H9 (cell line): ENCODE measurements around the gene HERC4. TPM values are rescaled to one million over a fixed set of nuclear protein-coding genes. Genes with fewer than 3 reads are reported as not detected.

Experiments
- DNase-seq: peaks from one replicate; pipeline ENCODE4 v3.0.0-alpha.2; 2017
- H2AFZ ChIP-seq: one replicate; pipeline ENCODE4 v1.6.1; 2013; ENCODE audit warnings: mild to moderate bottlenecking, low read length, control low read depth, moderate library complexity
- H2AK5ac ChIP-seq: 2 replicates; pipeline ENCODE4 v1.6.1; 2013; ENCODE audit warnings: low read length, control low read depth, mixed read lengths; ENCODE audit not compliant: insufficient read length
- H2BK120ac ChIP-seq: one replicate; pipeline ENCODE4 v1.6.1; 2013; ENCODE audit warnings: low read depth, mild to moderate bottlenecking, low read length, control low read depth, inconsistent platforms; ENCODE audit not compliant: poor library complexity, severe bottlenecking
- H2BK12ac ChIP-seq: 2 replicates; pipeline ENCODE4 v1.6.1; 2013; ENCODE audit warnings: low read length, control low read depth, mixed read lengths, low read depth; ENCODE audit not compliant: insufficient read length
- H2BK15ac ChIP-seq: 2 replicates; pipeline ENCODE4 v1.6.1; 2013; ENCODE audit warnings: low read depth, low read length, control low read depth
- H2BK20ac ChIP-seq: one replicate; pipeline ENCODE4 v1.6.1; 2013; ENCODE audit warnings: low read depth, mild to moderate bottlenecking, low read length, control low read depth, inconsistent platforms; ENCODE audit not compliant: poor library complexity, severe bottlenecking
- H2BK5ac ChIP-seq: 2 replicates; pipeline ENCODE4 v1.6.1; 2013; ENCODE audit warnings: low read length, control low read depth, mixed read lengths; ENCODE audit not compliant: insufficient read length
- H3K14ac ChIP-seq: 2 replicates; pipeline ENCODE4 v1.6.1; 2013; ENCODE audit warnings: low read length, control low read depth; ENCODE audit not compliant: insufficient read depth
- H3K18ac ChIP-seq: 2 replicates; pipeline ENCODE4 v1.6.1; 2013; ENCODE audit warnings: low read depth, mild to moderate bottlenecking, mixed read lengths, low read length, control low read depth; ENCODE audit not compliant: insufficient read length
- H3K23ac ChIP-seq: 2 replicates; pipeline ENCODE4 v1.6.1; 2013; ENCODE audit warnings: low read length, control low read depth, mixed read lengths, low read depth; ENCODE audit not compliant: insufficient read length
- H3K23me2 ChIP-seq: 2 replicates; pipeline ENCODE4 v1.6.1; 2013; ENCODE audit warnings: low read depth, mild to moderate bottlenecking, mixed read lengths, low read length, control low read depth; ENCODE audit not compliant: insufficient read length, poor library complexity, severe bottlenecking
- H3K27ac ChIP-seq: 2 replicates; pipeline ENCODE4 v1.5.1; 2013; ENCODE audit warnings: low read length, control low read depth, mixed read lengths, low read depth; ENCODE audit not compliant: insufficient read length
- H3K27me3 ChIP-seq: 2 replicates; pipeline ENCODE4 v1.6.1; 2013; ENCODE audit warnings: low read length, control low read depth, inconsistent platforms; ENCODE audit not compliant: insufficient read depth
- H3K4ac ChIP-seq: 2 replicates; pipeline ENCODE4 v1.6.1; 2013; ENCODE audit warnings: low read depth, mild to moderate bottlenecking, control low read depth, inconsistent platforms, low read length, moderate library complexity
- H3K4me1 ChIP-seq: 2 replicates; pipeline ENCODE4 v1.6.1; 2013; ENCODE audit warnings: low read length, control low read depth, inconsistent platforms; ENCODE audit not compliant: insufficient read depth
- H3K4me2 ChIP-seq: 2 replicates; pipeline ENCODE4 v1.6.1; 2013; ENCODE audit warnings: low read length, control low read depth, mixed read lengths; ENCODE audit not compliant: insufficient read length, insufficient read depth
- H3K56ac ChIP-seq: 2 replicates; pipeline ENCODE4 v1.6.1; 2013; ENCODE audit warnings: low read depth, mild to moderate bottlenecking, mixed read lengths, low read length, control low read depth; ENCODE audit not compliant: insufficient read length
- H3K79me1 ChIP-seq: 2 replicates; pipeline ENCODE4 v1.6.1; 2013; ENCODE audit warnings: low read depth, mild to moderate bottlenecking, moderate library complexity, low read length, control low read depth, inconsistent platforms; ENCODE audit not compliant: insufficient read depth, poor library complexity, severe bottlenecking
- H3K79me2 ChIP-seq: 2 replicates; pipeline ENCODE4 v1.6.1; 2013; ENCODE audit warnings: low read length, control low read depth, inconsistent platforms; ENCODE audit not compliant: insufficient read depth
- H3K9ac ChIP-seq: 2 replicates; pipeline ENCODE4 v1.6.1; 2013; ENCODE audit warnings: low read length, control low read depth, mixed read lengths; ENCODE audit not compliant: insufficient read length; ENCODE audit errors: extremely low read depth
- H3K9me3 ChIP-seq: one replicate; pipeline ENCODE4 v1.6.1; 2013; ENCODE audit warnings: low read depth, low read length, inconsistent platforms; ENCODE audit not compliant: control insufficient read depth
- H3T11ph ChIP-seq: one replicate; pipeline ENCODE4 v1.6.1; 2013; ENCODE audit warnings: mild to moderate bottlenecking, low read length, control low read depth, inconsistent platforms
- H4K20me1 ChIP-seq: one replicate; pipeline ENCODE4 v1.6.1; 2013; ENCODE audit not compliant: control insufficient read depth, insufficient read length, insufficient read depth
- H4K5ac ChIP-seq: 2 replicates; pipeline ENCODE4 v1.6.1; 2013; ENCODE audit warnings: low read depth, mild to moderate bottlenecking, mixed read lengths, low read length, control low read depth; ENCODE audit not compliant: insufficient read length
- H4K8ac ChIP-seq: replicated peaks from 2 replicates; pipeline ENCODE4 v1.6.1; 2013; ENCODE audit warnings: low read length, control low read depth, mixed read lengths, low read depth; ENCODE audit not compliant: insufficient read length
- H4K91ac ChIP-seq: 2 replicates; pipeline ENCODE4 v1.6.1; 2013; ENCODE audit warnings: low read depth, mild to moderate bottlenecking, moderate library complexity, mixed read lengths, low read length, control low read depth; ENCODE audit not compliant: insufficient read length
- H3K27ac Mint-ChIP-seq, 3 experiments: 2 replicates in 2 of 3; 3 replicates in 1 of 3; pipeline ENCODE4 v1.8.0; 2020 to 2021; ENCODE audit warnings: mixed read lengths in 3 of 3, mild to moderate bottlenecking in 1 of 3, moderate library complexity in 1 of 3
- H3K27me3 Mint-ChIP-seq: 2 replicates; pipeline ENCODE4 v1.8.0; 2021; ENCODE audit warnings: low read depth, mild to moderate bottlenecking, moderate library complexity, mixed read lengths
- H3K36me3 Mint-ChIP-seq, 3 experiments: 2 replicates in 2 of 3; 3 replicates in 1 of 3; pipeline ENCODE4 v1.8.0; 2020 to 2021; ENCODE audit warnings: low read depth in 3 of 3, mixed read lengths in 3 of 3; ENCODE audit not compliant: insufficient read depth in 1 of 3
- H3K4me1 Mint-ChIP-seq, 2 experiments: 2 replicates each; pipeline ENCODE4 v1.8.0; 2020; ENCODE audit warnings: mixed read lengths in 2 of 2
- H3K4me3 Mint-ChIP-seq, 2 experiments: 2 replicates in 1 of 2; 3 replicates in 1 of 2; pipeline ENCODE4 v1.8.0; 2020 to 2021; ENCODE audit warnings: mild to moderate bottlenecking in 2 of 2, mixed read lengths in 2 of 2, moderate library complexity in 1 of 2
- H3K9me3 Mint-ChIP-seq, 2 experiments: 2 replicates in 1 of 2; 3 replicates in 1 of 2; pipeline ENCODE4 v1.8.0; 2020; ENCODE audit warnings: mild to moderate bottlenecking in 2 of 2, mixed read lengths in 2 of 2, moderate library complexity in 1 of 2
- CTCF ChIP-seq: fragments of 200-600 bp; sonication (generic); conservative IDR thresholded peaks from 3 replicates; pipeline ENCODE4 v1.8.0; 2021; ENCODE audit warnings: antibody characterized with exemption, mild to moderate bottlenecking
- WGBS: extraction: QIAGEN DNeasy Blood & Tissue Kit; methylation state at CpG from one replicate; pipeline ENCODE4 v1.1.7; 2013; ENCODE audit warnings: missing lambda C conversion rate, low lambda C conversion rate, mixed read lengths; ENCODE audit not compliant: insufficient read length; ENCODE audit errors: extremely low coverage; 5-methylcytosine and 5-hydroxymethylcytosine counted together
- total RNA-seq: library from RNA; stranded (reverse); gene quantifications from 2 replicates; pipeline ENCODE4 v1.2.1, GENCODE V29; 2021

The HERC4 gene
- total RNA-seq, 1 experiment from 2014 or later = 24.5 TPM

GRCh38 chr10:68092512-68092911 is 17.4 kb upstream of the HERC4 start:
- no peak overlapping the region for H2BK15ac ChIP-seq
- no peak overlapping the region for H4K5ac ChIP-seq
- no peaks in the 10 kb centered on the region for H3K9me3 Mint-ChIP-seq
- TF ChIP-seq CTCF = no peak
- no peak for DNase-seq
- H4K20me1 ChIP-seq = no peaks in the 10 kb centered on the region
- no peaks in the 10 kb centered on the region for H3K79me2 ChIP-seq
- H3K27ac Mint-ChIP-seq = no peak overlapping the region
- H3K14ac ChIP-seq = no peak overlapping the region
- H2BK5ac ChIP-seq = no peak overlapping the region
- no peak overlapping the region for H3K27ac ChIP-seq
- H3K18ac ChIP-seq = no peak overlapping the region
- H3T11ph ChIP-seq = no peak overlapping the region
- H3K4me1 ChIP-seq = peaks cover 3% of the 10 kb centered on the region
- H3K56ac ChIP-seq = no peak overlapping the region
- H3K23ac ChIP-seq = no peak overlapping the region
- H3K36me3 Mint-ChIP-seq = peaks cover 0 to 4% (median 0%) of the 10 kb centered on the region in 3 experiments; a peak in 1 of 7 replicates
- no CpG with 5 or more reads among the region's 2 CpGs for WGBS
- no peak overlapping the region for H2AK5ac ChIP-seq
- no peak overlapping the region for H3K4me3 Mint-ChIP-seq
- no peak overlapping the region for H3K4ac ChIP-seq
- no peaks in the 10 kb centered on the region for H3K27me3 Mint-ChIP-seq
- H2BK12ac ChIP-seq = no peak overlapping the region
- no peak overlapping the region for H4K8ac ChIP-seq
- H2BK120ac ChIP-seq = no peak overlapping the region
- H3K23me2 ChIP-seq = no peaks in the 10 kb centered on the region
- no peak overlapping the region for H3K4me2 ChIP-seq
- H4K91ac ChIP-seq = no peak overlapping the region
- H2BK20ac ChIP-seq = no peak overlapping the region
- no peaks in the 10 kb centered on the region for H3K9me3 ChIP-seq
- no peak overlapping the region for H2AFZ ChIP-seq
- H3K27me3 ChIP-seq = no peaks in the 10 kb centered on the region
- no peak overlapping the region for H3K9ac ChIP-seq
- H3K4me1 Mint-ChIP-seq = peaks cover 18 to 19% of the 10 kb centered on the region in 2 experiments
- H3K79me1 ChIP-seq = no peaks in the 10 kb centered on the region
